Type B pancreatic cell (in vitro differentiated cells): Measurements from ENCODE around the gene CALCOCO1. TPM values are rescaled to one million over a fixed set of nuclear protein-coding genes. Genes with fewer than 3 reads are reported as not detected.

Source experiments
- DNase-seq: peaks from one replicate; pipeline ENCODE4 v3.0.0; 2021; ENCODE audit warnings: mixed read lengths; ENCODE audit not compliant: unreplicated experiment; ENCODE audit errors: extremely low spot score
- H3K27ac Mint-ChIP-seq: 2 replicates; pipeline ENCODE4 v1.8.0; 2021; ENCODE audit warnings: mild to moderate bottlenecking, mixed read lengths
- H3K27me3 Mint-ChIP-seq: 2 replicates; pipeline ENCODE4 v1.8.0; 2021; ENCODE audit warnings: mixed read lengths
- H3K36me3 Mint-ChIP-seq: 2 replicates; pipeline ENCODE4 v1.8.0; 2021; ENCODE audit warnings: mixed read lengths
- H3K4me1 Mint-ChIP-seq: one replicate; pipeline ENCODE4 v1.8.0; 2021; ENCODE audit warnings: mixed read lengths; ENCODE audit not compliant: unreplicated experiment
- H3K4me3 Mint-ChIP-seq: 2 replicates; pipeline ENCODE4 v1.8.0; 2021; ENCODE audit warnings: mild to moderate bottlenecking, mixed read lengths
- H3K9me3 Mint-ChIP-seq: 2 replicates; pipeline ENCODE4 v1.8.0; 2021; ENCODE audit warnings: mixed read lengths
- total RNA-seq: library from RNA; stranded (reverse); gene quantifications from 2 replicates; pipeline ENCODE4 v1.2.1, GENCODE V29; 2021; ENCODE audit warnings: low replicate concordance
- TF ChIP-seq, protein P1 (sequence below): fragments of 200-600 bp; sonication (generic); conservative IDR thresholded peaks from 2 replicates; pipeline ENCODE4 v1.5.0; 2021; ENCODE audit warnings: antibody characterized with exemption, mild to moderate bottlenecking

CALCOCO1 gene
- total RNA-seq, 1 donor from 2014 or later, result 86.7 TPM

GRCh38 chr12:53755451-53755891, 28.2 kb upstream of the CALCOCO1 start:
- Mint-ChIP-seq H3K27me3 (peaks cover 52% of the 10 kb centered on the region), H3K36me3 (no peaks in the 10 kb centered on the region), H3K9me3 (no peaks in the 10 kb centered on the region), H3K4me3 (peak overlapping the region; percentile 55), H3K4me1 (peaks cover 29% of the 10 kb centered on the region), H3K27ac (no peak overlapping the region)
- TF ChIP-seq, protein P1, sequence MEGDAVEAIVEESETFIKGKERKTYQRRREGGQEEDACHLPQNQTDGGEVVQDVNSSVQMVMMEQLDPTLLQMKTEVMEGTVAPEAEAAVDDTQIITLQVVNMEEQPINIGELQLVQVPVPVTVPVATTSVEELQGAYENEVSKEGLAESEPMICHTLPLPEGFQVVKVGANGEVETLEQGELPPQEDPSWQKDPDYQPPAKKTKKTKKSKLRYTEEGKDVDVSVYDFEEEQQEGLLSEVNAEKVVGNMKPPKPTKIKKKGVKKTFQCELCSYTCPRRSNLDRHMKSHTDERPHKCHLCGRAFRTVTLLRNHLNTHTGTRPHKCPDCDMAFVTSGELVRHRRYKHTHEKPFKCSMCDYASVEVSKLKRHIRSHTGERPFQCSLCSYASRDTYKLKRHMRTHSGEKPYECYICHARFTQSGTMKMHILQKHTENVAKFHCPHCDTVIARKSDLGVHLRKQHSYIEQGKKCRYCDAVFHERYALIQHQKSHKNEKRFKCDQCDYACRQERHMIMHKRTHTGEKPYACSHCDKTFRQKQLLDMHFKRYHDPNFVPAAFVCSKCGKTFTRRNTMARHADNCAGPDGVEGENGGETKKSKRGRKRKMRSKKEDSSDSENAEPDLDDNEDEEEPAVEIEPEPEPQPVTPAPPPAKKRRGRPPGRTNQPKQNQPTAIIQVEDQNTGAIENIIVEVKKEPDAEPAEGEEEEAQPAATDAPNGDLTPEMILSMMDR, result no peak
- DNase-seq, result no peak

GRCh38 chr12:53754633-53755264, 27.5 kb upstream of the CALCOCO1 start:
- no peaks in the 10 kb centered on the region for H3K36me3 Mint-ChIP-seq
- peaks cover 46% of the 10 kb centered on the region for H3K27me3 Mint-ChIP-seq
- no peak overlapping the region for H3K27ac Mint-ChIP-seq
- no peak overlapping the region for H3K4me3 Mint-ChIP-seq
- TF ChIP-seq, protein P1, result no peak
- no peaks in the 10 kb centered on the region for H3K9me3 Mint-ChIP-seq
- H3K4me1 Mint-ChIP-seq, result peaks cover 29% of the 10 kb centered on the region
- DNase-seq, result no peak

DNA sequence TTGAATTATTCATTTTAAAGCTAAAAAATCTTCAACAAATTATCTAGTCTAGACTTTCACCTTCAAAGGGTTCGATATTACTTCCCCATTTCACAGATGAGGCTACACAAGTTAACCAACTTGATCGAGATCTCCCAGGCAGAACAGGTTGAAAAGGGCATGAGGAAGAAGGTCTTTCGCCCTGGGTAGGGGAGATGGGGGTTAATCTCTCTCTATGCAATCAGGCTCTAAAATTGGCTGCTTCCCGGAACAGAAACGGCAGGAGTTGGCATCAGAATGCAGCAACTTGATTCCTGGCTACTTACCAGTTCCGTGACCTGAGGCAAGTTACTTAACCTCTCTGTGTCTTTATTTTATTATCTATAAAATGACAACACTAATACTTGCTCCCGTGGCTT, 26.9 kb upstream of the CALCOCO1 start:
- peaks cover 29% of the 10 kb centered on the region for H3K4me1 Mint-ChIP-seq
- no peaks in the 10 kb centered on the region for H3K36me3 Mint-ChIP-seq
- no peak overlapping the region for H3K27ac Mint-ChIP-seq
- no peak overlapping the region for H3K4me3 Mint-ChIP-seq
- no peak for DNase-seq
- TF ChIP-seq, protein P1, result no peak
- peaks cover 41% of the 10 kb centered on the region for H3K27me3 Mint-ChIP-seq
- H3K9me3 Mint-ChIP-seq, result no peaks in the 10 kb centered on the region

GRCh38 chr12:53752621-53753020, 25.4 kb upstream of the CALCOCO1 start:
- H3K36me3 Mint-ChIP-seq, result no peaks in the 10 kb centered on the region
- H3K4me1 Mint-ChIP-seq, result peaks cover 21% of the 10 kb centered on the region
- H3K27me3 Mint-ChIP-seq, result peaks cover 25% of the 10 kb centered on the region
- TF ChIP-seq, protein P1, result no peak
- no peak overlapping the region for H3K27ac Mint-ChIP-seq
- no peak overlapping the region for H3K4me3 Mint-ChIP-seq
- DNase-seq, result no peak
- H3K9me3 Mint-ChIP-seq, result no peaks in the 10 kb centered on the region

GRCh38 chr12:53752192-53752601, 24.9 kb upstream of the CALCOCO1 start:
- Mint-ChIP-seq H3K4me1 (peaks cover 18% of the 10 kb centered on the region), H3K27ac (no peak overlapping the region), H3K36me3 (no peaks in the 10 kb centered on the region), H3K27me3 (peaks cover 21% of the 10 kb centered on the region), H3K4me3 (no peak overlapping the region), H3K9me3 (no peaks in the 10 kb centered on the region)
- TF ChIP-seq, protein P1, result no peak
- no peak for DNase-seq
